ENCODE results near the gene PCDH17.

PCDH17 gene

GRCh38 chr13:57635541-57636085 is 4.1 kb downstream of the PCDH17 start:
- no peak for FAIRE-seq

DNA sequence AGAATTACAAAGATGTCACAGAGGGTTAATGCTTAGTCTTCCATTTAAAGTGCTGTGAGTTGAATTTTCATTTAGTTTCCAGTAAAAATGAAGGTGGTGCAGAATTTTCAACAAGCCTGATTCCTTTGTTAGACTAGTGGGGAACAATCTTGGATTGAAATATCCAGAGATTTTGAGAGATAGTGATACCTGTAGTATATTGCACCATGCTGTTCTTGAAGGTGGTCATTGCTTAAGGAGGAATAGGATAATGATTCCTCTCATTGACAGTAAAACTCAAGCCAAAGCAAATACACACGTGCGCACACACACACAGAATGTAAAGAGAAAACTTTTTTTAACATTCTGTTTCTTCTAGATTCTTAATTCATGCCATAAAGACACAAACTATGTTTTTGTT is 5.3 kb downstream of the PCDH17 start:
- FAIRE-seq = no peak

- FAIRE-seq = no peak
Observed at GRCh38 chr13:57637515-57637914, 6.0 kb downstream of the PCDH17 start.

DNA sequence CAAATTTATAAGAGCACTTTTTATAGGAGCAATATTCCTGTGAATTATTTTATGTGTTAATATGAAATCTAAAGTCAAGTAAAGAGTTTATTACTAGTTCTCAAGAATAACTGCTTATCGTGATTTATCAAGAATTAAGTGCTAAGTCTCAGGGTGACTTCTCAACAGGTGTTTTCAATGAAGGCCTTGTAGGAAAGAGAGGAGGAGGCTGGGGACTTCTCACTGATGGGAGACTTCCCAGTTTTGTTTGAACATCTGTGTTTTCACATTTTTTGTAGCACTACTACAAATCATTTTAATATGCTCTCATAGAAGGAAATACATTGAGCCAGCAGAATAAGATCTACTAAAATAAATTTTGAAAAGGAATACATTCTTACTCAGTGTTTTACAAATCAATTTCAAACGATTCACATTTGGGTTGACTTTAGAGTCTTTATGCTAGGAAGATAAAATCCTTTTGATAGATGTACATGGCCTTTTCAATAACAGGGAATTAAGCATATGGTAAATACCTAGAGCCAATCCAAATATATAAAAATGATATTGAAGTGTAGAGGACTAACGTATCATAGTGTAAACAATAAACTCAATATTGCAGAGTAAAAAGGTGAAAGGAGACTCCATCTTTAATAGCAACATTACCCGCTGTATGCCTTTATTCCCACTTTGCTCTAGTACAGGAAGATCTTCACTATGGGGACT is 6.8 kb downstream of the PCDH17 start:
- no peak for FAIRE-seq

DNA sequence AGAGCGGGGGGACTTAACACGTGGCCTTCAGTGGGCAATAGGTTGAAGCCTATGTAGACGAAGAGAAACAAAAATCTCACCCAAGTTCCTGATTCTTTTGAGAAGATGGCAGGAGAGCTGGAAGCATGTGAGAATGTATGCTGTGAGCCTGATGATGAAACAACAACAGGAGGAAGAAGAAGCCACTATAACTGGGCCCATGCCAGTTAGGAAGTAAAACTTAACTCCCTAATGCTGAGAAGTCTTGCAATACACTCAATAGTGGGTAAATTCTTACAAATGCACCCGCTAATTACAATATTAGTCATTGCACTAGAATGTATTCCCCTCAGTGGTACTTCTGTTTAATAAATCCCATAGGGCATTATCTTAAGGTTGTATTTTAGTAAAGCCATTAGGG is 9.1 kb downstream of the PCDH17 start:
- FAIRE-seq = no peak

DNA sequence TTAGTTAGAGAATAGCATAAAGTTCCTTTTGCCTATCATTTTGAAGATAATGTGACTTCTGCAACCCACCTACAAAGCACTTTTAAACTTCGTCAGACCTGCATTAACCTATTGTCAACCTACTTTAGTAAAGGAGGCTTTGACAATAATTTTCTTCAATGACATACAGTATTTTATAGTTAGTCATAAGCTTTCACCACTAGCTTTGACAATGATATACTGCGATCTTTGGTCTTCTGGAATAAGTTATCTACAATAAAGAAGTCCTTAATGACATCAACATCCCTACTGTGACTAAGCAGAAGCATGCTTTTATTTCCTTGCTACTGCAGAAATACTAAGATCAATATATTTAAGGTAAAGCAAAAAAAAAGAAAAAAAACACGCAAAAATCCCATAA is 9.5 kb downstream of the PCDH17 start:
- FAIRE-seq = no peak

- FAIRE-seq = no peak
Observed at GRCh38 chr13:57644106-57644505, 12.6 kb downstream of the PCDH17 start.

GRCh38 chr13:57653229-57653989 is 21.9 kb downstream of the PCDH17 start:
- FAIRE-seq = no peak

DNA sequence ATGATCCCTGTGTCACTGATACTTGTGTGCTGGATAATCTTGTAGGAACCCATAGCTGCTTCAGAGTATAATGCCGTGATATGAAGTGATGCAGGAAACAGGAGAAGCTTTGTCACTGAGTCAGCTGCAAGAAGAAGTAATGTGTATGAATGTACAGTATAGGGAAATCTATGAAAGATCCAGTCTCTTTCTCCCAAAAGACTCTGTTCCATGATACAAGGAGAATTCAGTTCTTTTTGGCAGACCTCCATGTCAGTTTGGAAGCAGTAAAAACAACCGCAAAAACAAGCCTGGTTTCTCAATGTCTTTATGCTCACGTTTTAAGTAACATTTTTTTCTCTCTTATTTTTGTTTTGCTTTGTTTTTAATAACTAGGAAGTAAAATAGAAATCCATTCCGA is 33.9 kb downstream of the PCDH17 start:
- no peak for FAIRE-seq

GRCh38 chr13:57666131-57666953 is 34.8 kb downstream of the PCDH17 start:
- no peak for FAIRE-seq

DNA sequence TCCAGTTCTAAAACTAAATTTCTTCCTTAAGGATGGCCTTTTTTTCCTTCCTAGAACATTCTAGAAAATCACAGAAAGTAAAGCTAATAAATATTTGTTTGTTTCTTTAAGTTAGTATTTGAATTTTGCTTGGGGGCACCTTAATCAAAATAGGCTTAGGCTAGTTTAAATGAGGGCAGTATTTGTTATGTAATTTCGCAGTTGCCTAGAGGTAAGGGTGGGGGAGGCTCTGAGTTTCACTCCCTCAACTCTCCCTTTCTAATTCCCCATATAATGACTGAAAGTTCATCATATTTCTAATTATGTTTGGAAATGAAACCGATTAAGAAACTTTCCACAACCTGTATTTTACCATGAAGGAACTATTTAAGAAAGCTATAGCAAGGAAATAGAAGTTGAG is 40.6 kb downstream of the PCDH17 start:
- no peak for FAIRE-seq

GRCh38 chr13:57673197-57673596 is 41.7 kb downstream of the PCDH17 start:
- FAIRE-seq = no peak

DNA sequence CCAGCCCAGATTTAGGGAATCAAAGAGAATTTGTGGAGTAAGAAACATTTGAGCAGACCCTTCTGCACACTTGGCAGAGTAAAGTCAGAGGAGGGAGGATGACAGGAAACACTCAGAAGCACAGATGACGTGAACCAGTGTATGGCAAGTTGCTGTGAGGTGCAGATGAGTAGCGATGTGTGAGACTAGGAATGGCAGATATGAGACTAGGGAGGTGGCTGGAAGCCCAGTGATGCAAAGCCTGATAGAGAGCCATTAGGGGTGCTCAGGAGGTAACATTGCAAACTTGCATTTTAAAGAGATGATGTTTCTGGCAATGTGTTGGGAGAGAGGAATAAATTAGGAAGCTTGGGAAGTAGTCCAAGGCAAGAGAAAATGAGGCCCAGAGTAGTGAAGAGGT is 44.0 kb downstream of the PCDH17 start:
- no peak for FAIRE-seq

DNA sequence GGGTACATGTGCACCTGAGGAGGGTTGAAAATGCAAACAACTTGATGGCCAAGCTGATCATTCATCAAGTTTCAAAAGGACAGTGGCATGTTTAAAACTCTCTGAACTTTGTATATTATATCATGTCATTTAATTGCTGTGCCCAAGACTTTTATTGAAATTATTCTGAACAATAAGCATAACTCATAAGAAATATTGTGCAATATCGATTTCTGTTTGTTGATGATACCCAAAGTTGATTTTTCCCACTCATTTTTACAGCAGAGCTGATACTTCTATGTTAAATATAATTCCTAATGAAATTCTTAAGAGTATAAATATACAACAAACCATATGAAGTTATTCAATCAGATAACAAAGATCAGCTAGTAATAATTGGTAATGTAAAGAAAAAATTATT is 49.1 kb downstream of the PCDH17 start:
- no peak for FAIRE-seq

DNA sequence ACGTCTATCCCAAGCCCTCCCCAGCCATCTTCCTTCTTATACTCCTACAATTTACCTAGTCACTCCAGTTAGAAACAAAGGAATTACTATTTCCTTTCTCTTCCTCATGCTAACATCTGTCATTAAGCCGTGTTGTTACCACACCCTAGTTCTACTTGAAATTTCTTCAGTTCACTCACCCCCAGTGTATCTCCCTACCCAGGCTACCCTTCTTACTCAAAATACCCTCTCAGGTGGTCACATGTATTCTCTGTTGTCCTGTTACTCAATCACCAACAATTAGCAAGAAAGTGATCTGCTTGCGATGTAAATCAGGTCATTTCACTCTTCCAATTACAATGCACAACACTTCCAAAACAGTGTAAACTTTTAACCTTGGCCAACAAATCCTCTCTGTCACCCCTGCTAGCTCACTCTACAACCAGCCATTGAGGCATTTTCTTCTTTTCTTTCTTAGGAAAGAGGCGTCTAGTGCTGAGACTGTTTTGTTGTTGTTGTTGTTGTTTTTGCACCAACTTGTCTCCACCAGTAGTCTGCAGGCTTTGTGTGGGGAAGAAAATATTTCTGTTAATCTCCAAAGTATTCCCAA is 50.7 kb downstream of the PCDH17 start:
- FAIRE-seq = no peak

- no peak for FAIRE-seq
Observed at GRCh38 chr13:57698851-57699250, 67.3 kb downstream of the PCDH17 start.

GRCh38 chr13:57704031-57704430 is 72.5 kb downstream of the PCDH17 start:
- FAIRE-seq = no peak

DNA sequence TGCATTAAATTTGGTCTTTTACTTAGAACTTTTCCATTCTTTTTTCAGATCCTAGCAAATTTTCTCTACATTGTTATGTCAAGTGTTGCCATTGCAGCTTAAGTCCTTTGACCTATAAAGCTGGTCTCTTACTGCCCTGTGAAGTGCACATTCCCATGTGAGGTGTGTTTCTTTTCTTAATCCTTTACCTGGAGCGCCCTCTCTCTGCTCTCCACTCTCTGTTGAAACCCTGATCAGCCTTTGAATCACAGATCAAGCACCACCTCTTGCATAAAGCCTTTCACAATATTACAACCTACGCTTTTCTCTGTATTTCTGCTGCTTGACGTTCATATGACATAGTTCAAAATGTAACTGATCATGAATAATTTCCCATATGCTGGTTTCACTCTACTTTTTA is 84.8 kb downstream of the PCDH17 start:
- no peak for FAIRE-seq

- FAIRE-seq = no peak
Observed at GRCh38 chr13:57724486-57725272, 93.1 kb downstream of the PCDH17 start.

DNA sequence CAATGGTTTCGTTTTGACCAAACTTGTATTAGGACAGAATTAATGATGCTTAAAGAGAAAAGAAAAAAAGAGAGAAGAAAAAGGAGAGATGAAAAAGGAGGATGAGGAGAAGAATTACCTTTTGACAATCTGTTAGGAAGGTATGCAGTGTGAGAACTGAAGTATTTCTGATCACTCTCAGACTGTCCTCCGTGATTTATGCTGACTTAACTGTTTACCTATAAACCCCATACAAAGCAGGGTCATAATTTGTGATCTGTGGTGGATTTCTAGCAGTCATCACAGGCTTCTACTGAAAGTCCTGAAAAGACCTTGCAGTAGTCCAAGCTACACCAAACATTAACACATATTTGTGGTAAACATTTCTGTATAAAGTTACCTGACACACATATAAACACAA is 93.9 kb downstream of the PCDH17 start:
- no peak for FAIRE-seq

- FAIRE-seq = no peak
Observed at GRCh38 chr13:57726981-57727380, 95.4 kb downstream of the PCDH17 start.

DNA sequence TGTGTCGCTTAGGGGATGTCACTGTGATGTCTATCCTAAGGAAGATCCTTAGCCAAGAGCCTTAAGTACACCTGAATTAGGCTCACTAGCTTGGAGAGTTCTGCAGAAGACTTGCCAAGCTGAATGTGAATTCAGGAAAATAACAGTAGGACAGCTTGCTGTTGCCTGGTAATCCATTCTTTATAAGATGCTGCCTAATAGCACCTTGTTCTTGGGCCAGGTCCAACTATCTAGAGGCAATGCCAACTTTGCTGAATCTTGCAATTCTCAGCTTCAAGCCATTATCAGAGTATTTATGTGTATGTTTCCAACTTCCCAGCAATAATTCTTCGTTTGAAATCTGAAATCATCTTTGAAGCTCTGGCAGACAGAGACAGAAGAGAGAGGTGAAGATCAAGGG is 102.8 kb downstream of the PCDH17 start:
- no peak for FAIRE-seq

All from colon (tissue), 2 donors.